Suppressor macrophage treated with lipopolysaccharide for 1 hour (primary cell): Measurements from ENCODE around the gene PER1.

Experiments used
- DNase-seq, 3 donors: peaks; one replicate each; pipeline ENCODE4 v3.0.0-alpha.2; 2020 to 2022

PER1 gene

DNA sequence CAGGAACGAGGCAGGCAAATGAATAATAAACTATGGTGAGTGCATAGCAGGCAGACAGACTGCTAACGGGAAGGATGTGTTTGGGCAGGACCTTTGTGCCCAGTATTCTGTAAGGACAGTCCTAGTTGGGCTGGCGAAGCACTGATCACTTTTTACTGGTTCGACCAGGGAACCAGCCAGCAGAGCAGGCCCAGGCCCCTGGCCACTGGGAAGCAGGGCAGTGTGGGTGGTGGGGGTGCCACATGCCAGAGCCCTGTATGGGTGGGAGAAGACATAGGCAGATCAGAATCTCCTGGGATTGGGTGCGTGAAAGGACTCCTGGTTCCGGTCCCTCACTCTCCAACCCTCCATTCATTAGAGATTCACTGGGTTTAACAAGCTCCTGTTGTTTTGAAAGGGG lies 14.5 kb upstream of the PER1 start:
- DNase-seq, result no peak

DNA sequence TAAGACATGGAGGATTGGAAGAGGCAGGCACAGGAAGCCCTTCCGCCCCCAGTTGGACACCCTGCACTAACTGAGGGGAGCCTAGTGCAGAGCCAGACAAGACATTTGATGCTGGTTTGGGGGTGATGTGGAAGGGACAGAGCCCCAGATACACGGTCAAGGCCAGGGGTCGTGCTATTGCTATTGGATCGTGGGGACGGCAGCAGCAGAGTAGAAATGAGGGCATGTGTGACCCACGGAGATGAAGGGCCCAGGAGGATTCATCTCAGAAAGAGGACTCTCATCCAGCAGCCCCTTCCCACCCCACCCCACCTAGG lies 12.6 kb upstream of the PER1 start:
- no peak for DNase-seq

DNA sequence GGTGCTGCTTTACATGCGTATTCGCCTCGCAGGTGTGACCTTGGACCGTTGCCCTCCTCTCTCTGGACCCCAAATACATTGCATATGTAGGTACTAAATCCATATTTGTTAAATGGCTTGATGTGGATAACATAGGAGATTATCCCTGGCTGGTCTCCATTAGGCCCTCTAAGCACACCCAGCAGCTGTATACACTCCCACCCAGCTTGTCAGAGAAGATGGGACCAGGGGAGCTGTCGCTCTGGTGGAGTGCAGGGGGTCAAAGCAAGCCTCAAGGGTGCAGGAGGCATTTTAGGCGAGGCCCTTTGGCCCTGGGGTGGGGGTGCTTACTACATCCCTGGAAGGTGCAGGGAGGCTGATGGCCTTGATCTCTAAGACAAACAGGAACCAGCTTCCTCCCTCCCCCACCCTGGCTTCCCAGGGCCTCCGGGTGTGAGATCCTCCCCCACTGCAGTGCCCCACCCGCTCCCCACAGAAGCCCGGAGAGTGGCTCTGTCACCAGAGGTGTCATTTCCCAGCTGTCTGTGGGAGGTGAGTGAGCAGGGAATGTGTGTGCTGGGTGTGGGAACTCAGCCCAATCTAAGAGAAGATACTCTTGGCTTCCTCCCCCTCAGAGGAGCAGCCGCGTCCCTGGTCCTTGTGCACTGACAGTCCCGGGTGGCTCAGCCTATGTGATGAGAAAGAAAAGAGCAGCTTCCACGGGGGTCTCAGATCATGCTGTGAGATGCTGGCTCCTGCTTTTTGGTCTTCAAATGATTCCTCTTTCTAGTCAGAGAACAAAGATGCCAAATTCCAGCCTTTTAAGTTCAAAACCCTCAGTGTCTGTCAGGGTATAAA lies 12.0 kb upstream of the PER1 start:
- DNase-seq, result peak; percentile 79 to 87 (median 84)

DNA sequence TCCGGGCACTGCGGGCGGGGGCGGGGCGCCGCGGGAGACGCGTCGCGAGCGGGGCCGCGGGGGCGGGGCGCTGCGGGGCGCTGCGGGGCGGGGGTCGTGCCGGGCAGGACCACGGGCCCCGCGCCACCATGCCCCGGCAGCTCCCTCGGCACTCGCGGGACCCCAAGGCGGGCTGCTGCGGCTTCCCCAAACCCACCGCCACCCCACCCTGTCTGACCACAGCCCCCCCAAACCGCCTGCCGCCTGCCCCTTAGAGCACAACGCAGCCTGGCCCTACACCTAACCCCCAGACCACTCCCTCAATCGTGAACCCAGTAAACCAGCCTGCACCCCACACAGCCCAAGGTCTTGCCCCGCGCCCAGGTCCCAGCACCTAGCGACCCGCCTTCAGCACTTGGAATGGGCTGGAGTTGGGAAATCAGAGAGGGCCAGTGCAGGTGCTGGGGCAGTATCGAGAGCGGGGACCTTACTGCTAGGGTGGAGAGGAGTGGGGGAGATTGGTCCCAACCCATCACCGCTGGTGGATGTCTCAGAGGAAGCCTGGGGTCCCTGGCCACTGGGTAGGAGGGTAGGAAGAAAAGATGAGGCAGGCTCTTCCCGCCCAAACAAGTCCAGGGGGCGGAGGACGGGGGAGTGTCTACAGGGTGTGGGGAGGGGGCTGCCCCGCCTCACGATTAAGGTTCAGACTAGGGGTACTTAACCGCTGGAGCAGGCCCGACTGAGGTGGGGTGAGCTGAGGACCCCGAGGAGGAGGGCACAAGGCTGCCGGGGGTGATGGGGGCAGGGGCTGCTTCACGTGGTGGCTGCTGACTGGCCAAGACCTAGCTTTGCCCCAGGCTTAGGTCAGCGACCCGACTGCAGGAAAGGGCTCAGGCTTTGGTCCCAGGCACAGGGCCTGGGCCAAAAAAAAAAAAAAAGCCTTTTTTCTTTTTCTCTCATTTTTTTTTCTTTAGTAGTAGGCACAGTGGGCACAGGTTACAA lies 11.1 kb upstream of the PER1 start:
- no peak for DNase-seq

DNA sequence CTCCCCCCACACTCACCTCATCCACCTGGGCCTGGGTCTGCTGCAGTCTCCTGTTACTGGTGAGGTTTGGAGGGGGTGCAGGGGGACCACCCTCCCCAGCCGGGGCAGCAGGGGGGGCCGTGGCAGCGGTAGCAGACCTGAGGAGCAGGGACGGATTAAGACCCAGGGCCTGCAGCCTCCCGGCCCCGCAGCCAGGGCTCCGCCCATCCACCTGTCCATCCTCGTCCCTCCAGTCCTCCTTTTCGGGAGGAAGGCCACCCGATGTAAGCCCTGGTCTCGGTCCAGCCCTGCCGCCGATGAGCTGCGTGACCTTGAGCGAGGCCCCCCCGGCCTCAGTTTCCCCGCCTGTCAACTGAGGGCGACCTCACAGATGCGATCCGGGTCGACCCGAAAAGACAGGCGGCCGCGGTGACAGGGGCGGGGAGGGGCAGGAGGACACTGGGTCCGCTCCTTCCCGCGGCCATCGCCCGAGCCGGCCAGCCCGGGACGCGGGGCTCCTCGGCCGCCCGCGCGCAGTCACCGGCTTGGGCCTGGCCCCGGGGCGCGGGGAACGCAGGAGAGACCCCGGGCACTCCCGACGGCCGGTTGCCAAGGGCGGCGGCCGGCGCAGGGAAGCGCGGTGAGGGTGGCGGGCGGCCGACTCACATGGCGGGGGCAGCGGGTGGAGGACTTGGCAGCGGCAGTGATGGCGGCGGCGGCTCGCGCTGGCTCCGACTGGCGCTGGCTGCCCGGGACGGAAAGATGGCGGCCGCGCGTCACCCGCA lies 10.2 kb upstream of the PER1 start, which contains the start of gene VAMP2:
TSS of gene VAMP2 (minus strand) at position 716 of the 764 bp plus-strand sequence. CDS start at position 647, 69 bp downstream.
- DNase-seq, result peak; percentile 81 to 94 (median 88)

DNA sequence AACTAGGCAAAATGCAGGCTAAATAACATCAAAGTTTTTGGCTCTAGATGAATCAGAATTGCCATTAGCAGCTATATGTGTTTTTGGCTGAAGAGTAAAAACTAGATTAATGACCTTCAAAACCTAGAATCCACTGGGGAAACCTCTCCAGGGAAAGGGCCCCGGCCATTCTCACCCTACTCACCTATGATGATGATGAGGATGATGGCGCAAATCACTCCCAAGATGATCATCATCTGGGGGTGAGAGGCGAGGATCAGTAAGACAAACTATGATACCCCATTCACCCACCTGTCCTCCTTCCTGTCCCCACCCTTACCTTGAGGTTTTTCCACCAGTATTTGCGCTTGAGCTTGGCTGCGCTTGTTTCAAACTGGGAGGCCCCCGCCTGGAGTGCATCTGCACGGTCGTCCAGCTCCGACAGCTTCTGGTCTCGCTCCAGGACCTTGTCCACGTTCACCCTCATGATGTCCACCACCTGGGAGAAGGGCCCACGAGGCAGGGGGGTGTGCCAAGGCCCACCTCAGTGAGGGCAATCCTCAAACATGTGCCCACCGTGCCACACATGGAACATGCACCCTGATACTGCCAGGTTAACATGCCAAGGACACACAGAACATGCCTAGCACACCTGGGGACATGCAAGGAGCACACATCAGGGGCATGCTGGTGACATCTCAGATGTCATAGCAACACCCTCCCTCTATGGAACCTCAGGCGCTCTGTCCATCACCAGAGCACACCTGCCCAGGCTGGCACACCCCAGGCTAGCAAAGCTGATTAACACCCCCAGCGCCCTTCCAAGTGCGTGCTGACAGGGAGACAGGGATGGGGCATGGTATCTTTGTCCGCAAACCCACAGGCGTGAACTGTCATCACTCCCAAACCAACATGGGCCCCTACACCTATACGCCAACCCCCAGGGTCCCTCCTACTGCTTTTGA lies 9.4 kb upstream of the PER1 start:
- DNase-seq, result no peak

DNA sequence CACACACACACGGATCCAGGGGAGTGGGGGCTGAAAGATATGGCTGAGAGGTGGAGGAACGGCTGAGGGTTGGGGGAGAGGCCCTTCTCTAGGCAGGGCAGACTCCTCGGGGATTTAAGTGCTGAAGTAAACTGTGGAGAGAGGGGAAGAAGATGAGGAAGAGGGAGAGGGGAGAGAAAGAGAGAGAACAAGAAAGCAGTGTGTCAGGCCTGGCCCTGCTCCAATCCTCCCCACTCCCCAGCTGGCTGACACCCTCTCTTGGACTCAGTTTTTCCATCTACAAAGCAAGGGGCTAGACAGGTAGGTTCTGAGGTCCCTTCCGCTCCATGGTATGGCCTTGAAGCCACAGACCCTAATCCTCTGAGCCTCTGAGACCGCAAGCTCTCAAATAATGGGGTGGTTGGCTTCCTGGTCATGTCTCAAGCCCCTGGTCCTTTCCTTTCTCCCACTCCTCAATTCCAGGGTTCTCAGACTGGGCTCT lies 8.6 kb upstream of the PER1 start:
- no peak for DNase-seq

DNA sequence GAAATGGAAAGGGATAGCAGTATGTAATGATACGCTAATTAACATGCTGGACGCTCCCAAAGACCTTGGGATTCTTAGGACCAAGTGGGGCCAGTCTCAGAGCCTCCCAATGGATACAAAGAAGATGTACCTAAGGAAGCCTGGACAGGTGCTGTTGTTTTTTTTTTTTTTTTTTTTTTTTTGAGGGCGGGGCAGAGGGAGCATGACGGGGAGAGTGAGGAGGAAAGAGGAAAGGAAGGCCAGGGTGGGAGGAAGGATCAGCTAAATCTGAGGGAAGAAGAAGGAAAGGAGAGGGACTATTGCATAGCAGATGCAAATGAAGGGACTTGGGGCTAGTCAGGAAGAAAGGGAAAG lies 8.0 kb upstream of the PER1 start:
- peak in 1 of 3 donors; percentile 13 for DNase-seq

DNA sequence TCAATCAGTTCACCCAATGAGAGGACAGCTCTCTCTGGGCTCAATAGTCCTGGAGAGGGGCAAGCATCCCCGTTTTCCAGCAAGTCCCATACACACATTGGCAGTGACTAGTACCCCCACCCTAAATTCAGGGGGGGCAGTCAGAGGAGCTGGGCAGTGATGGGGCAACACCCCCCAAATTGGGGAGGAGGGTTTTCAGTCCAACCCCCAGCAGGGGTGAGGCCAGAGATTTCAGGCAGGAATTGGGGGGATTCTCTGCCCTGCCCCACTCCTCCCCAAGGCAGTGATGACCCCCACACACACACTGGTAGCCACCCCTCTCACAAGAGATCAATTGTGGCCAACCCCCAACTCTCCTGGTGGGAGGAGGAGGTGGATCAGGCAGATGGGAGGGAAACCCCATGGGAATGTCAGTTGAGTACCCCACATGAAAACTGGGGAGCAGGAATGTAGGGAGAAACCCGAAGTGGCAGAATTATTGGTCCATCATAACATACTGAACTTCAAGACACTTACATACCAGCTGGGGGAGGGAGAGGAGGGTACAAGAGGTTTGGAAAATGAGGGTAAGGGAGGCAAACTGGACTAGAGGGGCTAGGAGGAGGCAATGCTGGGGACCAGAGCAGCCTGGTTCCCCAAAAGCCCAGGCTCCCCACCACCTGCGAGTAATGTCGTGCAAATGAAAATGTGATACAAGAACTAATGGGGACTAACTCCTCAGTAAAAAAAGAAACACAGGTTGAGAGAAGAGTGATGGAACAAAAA lies 7.4 kb upstream of the PER1 start:
- no peak for DNase-seq

DNA sequence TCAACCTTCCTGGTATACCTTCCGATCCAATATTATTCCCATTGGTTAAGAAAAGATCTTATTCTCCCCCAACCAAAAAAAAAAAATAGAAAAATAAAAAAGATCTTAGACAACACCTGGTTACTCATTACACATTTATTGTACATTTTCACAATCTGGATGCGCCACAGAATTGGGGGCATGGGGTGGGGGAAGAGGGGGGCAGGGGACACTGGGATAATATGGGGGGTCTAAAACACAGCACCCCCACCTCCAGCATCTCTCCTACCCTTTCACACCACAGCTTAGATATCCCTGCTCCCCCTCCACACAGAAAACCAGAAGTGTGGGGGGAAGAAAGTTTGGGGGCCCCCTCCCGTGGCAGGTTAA lies 6.8 kb upstream of the PER1 start:
- no peak for DNase-seq

DNA sequence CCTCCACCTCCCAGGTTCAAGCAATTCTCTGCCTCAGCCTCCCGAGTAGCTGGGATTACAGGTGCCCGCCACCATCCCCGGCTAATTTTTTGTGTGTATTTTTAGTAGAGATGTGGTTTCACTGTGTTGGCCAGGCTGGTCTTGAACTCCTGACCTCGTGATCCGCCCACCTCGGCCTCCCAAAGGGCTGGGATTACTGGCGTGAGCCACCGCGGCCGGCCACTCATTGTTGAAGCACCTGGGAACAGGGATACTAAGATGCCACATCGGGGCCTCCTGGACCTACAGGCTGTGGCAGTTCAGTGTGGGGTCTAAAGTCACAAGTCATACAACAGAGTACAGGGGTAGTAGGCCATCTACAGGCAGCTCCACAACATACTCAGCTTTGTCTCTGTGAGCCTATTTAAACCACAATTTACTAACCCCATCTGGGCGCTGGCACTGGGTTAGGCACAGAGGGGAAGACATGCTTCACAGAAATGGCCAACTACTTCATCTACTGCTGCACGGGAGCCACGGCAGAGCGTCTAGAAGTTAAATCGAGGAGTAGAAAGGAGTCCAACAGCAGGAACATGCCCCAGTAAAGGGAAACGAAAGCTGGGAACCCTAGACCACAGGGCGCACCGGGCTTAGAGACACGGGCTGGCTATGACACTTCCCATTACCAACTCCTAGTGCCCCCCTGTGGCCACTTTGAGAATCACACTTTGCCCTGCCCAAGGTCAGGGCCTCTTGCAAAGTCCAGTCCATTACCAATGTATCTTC lies 6.2 kb upstream of the PER1 start:
- peak; percentile 94 to 97 (median 97) for DNase-seq

DNA sequence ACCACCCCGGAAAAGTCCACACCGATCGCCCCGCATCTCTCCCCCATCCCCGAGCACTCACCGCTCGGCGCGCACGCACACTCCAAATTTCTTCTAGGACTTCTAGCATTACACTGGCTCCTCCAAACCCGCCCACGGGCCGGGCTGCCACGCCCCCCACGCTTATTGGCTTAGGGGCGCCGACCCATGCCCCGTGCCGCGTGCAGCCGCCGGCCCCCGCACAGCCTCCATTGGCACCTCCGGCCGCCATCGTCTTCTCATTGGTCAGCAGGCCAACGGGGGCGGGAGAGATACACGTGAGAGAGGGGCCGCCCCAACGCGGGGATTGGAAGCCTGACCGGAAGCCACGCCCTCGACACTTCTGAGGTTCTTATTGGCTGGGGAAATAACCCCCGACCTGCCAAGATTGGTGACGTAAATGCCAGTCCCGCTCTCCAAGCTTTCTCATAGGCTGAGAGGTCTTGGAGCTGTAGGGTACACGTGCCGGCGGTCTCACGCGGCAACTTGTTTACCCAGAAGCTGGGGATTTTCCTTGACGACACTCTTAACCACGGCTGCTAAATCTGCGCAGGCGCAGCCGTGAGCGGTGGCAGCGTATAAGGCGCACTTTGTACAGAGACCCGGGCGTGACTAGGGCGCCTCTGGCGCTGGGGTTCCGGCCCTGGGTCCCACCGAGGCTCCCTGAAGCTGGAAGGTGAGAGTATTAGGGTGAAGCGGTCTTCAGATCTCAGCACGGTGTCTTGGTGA lies 4.2 kb upstream of the PER1 start:
- peak; percentile 99 to 100 (median 100) for DNase-seq

DNA sequence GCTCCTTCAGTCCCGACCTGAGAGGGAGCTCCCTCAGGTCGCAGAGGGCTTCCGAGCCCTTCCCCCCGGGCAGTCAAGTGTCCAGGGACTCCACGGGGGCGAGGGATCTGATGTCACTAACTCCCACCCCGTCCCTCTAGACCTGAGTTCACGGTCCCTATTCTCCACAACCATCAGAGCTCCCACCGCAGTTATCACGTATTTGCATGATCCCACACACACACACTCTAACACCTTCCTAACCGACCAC lies 3.7 kb upstream of the PER1 start:
- DNase-seq, result no peak

DNA sequence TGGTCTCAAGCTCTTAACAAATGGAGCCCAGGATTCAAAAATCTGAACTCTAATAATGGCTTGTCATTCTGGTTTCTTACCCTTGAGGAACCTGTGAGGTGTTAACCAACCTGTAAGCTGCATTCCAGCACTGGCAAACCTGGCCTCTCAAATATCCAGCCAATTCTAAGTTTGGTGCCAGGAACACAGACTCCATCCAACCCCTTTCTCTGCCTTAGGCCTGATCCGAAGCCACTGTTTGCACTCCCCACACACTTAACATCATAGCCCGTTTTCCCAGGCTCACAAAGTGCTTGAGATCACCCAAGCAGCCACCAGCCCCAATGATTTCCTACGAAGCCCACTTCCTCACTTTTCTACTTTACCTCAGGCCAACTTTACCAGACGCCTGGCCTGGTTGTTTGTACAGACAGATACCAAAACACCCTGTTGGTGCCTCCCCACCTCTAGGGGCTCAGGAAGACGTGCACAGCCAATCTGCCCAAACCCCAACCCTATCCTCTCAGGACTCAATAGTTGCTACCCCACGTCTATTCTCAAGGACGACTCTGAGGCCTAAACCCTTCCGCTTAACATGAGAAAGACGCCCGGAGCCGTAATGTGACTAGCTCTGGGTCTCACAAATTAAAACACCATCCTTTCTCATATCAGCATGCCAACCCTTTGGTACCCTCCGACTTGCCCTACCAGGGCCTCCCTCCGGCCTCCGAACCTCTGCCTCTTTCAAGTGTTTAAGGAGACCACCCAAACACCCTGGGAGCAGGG lies 3.2 kb upstream of the PER1 start:
- no peak for DNase-seq

DNA sequence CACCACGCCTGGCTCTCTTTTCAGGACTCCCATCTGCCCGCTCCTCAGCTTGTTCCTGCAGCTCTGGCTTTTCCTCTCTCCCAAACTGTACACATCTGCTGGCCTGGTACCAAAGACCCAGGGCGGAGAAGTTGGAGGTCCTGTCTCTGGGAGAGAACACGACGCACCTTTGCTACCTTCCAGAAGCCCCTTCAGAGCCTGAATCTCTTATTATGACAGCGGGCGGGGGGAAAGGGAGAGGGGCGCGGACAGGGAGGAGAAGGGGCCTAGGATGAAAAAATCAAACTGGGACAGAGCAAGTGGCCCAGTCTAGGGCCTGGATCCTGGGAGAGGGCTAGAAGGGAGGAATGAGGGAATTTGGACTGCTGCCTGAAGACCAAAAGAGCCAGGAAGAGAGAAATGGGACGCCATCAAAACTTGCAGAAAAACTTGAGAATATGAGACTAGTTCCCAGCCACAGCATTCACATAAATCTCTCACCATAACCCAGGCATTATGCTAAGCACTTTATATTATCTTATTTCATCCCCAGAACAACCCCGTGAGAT lies 2.5 kb upstream of the PER1 start:
- DNase-seq, result no peak

DNA sequence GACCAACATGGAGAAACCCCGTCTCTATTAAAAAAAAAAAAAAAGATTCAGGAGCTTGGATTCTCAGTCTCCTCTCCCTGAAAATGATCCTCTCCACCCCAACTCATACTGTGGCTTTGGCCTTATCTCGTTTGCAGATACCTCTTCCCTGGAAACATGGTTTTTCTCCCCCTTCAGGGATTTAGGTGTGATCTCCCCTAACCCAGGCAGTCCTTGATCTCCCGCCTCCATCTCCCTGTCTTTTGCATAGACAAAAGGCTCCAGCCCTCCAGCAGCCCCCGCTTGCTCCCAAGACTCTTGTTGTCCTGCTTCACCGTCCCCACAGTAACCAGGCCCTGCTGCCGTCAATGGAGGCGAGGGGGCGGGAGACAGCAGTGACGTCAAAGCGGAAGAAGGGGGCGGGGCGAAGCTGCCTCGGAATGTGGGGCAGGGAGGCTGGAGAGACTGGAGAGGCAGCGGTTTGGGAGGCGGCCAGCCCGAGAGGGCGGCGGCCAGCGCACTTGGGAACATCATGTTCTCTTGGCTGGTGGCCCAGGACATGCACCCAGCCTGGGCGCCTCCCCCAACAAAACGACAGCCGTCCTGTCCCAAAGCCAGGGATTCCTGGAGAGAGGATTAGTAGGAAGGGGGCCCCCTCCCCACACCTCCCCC lies 1.9 kb upstream of the PER1 start:
- peak; percentile 97 to 98 (median 98) for DNase-seq

DNA sequence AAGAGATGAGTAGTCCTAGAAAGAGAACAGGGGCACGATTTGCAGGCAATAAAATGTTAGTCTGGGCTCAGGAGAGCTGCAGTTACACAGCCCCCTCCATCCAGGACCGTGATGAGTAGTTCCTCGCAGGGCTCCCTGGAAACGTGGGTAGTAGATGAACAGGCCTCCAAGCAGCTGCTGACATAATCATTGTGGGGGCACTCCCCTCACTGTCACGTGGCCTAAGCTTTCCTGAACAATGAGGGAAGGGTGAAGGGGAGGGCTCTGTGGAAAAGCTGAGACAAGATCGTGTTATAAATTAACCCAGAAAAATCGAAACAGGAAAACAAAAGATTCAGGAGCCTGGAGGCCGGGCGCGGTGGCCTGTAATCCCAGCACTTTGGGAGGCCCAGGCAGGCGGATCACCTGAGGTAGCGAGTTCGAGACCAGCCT lies 1.3 kb upstream of the PER1 start:
- peak; percentile 94 to 97 (median 96) for DNase-seq

DNA sequence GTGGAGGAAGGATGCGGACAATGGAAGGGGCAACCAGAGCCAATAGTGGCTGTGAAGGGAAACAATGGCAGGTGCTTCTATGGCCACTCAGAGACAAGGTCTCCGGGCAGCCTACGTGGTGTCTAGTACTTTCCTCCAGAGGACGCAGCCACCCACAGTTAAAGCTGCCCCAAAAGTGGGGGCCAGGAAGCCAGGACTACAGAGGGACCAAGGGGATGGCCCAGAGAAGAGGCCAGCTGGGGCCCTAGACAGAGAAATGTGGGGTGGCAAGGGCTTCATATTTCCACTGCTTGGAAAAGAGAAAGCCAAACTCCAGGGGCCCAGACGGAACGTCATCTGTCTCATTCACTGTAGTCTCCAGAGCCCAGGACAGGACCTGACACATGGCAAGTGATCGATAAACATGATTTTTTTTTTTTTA lies 837 bp upstream of the PER1 start:
- DNase-seq, result no peak
